H1 (cell line): ENCODE results near the gene RTN4RL2. TPM values are rescaled to one million over a fixed set of nuclear protein-coding genes. Genes with fewer than 3 reads are reported as not detected.
A peak's percentile ranks its signal among the peaks of the same experiment; 100 is the strongest.

ENCODE experiments used
- CTCF ChIA-PET: fragments of 300-600 bp; sonication (Branson Sonifier 250); formaldehyde crosslinking; loops from one replicate; lab custom pipeline; 2021; ENCODE audit not compliant: partially characterized antibody; lab: Charles Lee
- POLR2A ChIA-PET: fragments of 300-600 bp; sonication (Branson Sonifier 250); formaldehyde crosslinking; loops from one replicate; lab custom pipeline; 2021; ENCODE audit warnings: inconsistent platforms; ENCODE audit not compliant: partially characterized antibody; lab: Charles Lee
- DNase-seq, 2 experiments: peaks; one replicate each; pipeline versions ENCODE4 v3.0.0 to v3.0.0-alpha.2; 2010 to 2022; ENCODE audit warnings: low spot score in 2 of 2, low read depth in 1 of 2, mixed read lengths in 1 of 2
- FAIRE-seq: peaks from 2 replicates; lab custom pipeline; 2011; peaks lifted over from hg19 to GRCh38; lab: Jason Lieb, UNC
- H2AFZ ChIP-seq: 2 replicates; pipeline ENCODE4 v1.8.1; 2012; ENCODE audit warnings: low read length, inconsistent platforms
- H2AK5ac ChIP-seq: 2 replicates; pipeline ENCODE4 v1.6.1; 2013; ENCODE audit warnings: low read depth, low read length
- H2BK120ac ChIP-seq: replicated peaks from 2 replicates; pipeline ENCODE3; 2013; ENCODE audit warnings: low read depth, low read length, inconsistent platforms
- H2BK12ac ChIP-seq: 2 replicates; pipeline ENCODE4 v1.6.1; 2013; ENCODE audit warnings: low read depth, low read length
- H2BK15ac ChIP-seq: 2 replicates; pipeline ENCODE4 v1.6.1; 2013; ENCODE audit warnings: low read length
- H2BK20ac ChIP-seq: 2 replicates; pipeline ENCODE4 v1.6.1; 2013; ENCODE audit warnings: low read length
- H2BK5ac ChIP-seq: 2 replicates; pipeline ENCODE4 v1.6.1; 2013; ENCODE audit warnings: low read depth, low read length
- H3K14ac ChIP-seq: 2 replicates; pipeline ENCODE4 v1.6.1; 2013; ENCODE audit warnings: inconsistent platforms; ENCODE audit not compliant: insufficient read length
- H3K18ac ChIP-seq: 2 replicates; pipeline ENCODE4 v1.6.1; 2013; ENCODE audit warnings: low read length; ENCODE audit errors: extremely low read depth
- H3K23ac ChIP-seq: 2 replicates; pipeline ENCODE4 v1.6.1; 2013; ENCODE audit warnings: inconsistent platforms; ENCODE audit not compliant: insufficient read length
- H3K23me2 ChIP-seq: 2 replicates; pipeline ENCODE4 v1.6.1; 2013; ENCODE audit warnings: low read depth, low read length
- H3K27ac ChIP-seq: 2 replicates; pipeline ENCODE4 v1.6.1; 2011; ENCODE audit warnings: low read depth, low read length, inconsistent platforms
- H3K27me3 ChIP-seq, 4 experiments: replicated peaks in 1 of 4; 1 replicate in 1 of 4; 2 replicates in 3 of 4; pipeline versions ENCODE4 v1.6.1 to v1.8.1; 2011 to 2013; ENCODE audit warnings: low read length in 3 of 4, mild to moderate bottlenecking in 3 of 4, inconsistent platforms in 2 of 4, mixed read lengths in 2 of 4, moderate library complexity in 1 of 4; ENCODE audit not compliant: control insufficient read depth in 3 of 4, insufficient read depth in 3 of 4; ENCODE audit errors: extremely low read depth in 1 of 4
- H3K36me3 ChIP-seq, 4 experiments: 2 replicates each; pipeline versions ENCODE4 v1.6.1 to v1.8.1; 2011 to 2013; ENCODE audit warnings: mild to moderate bottlenecking in 4 of 4, low read length in 3 of 4, moderate library complexity in 2 of 4, control low read depth in 1 of 4, inconsistent platforms in 1 of 4; ENCODE audit not compliant: insufficient read depth in 4 of 4, control insufficient read depth in 2 of 4
- H3K4ac ChIP-seq: replicated peaks from 2 replicates; pipeline ENCODE3; 2013; ENCODE audit warnings: low read length, low read depth, mixed read lengths, inconsistent platforms; ENCODE audit not compliant: insufficient read length
- H3K4me1 ChIP-seq, 4 experiments: replicated peaks in 1 of 4; 1 replicate in 1 of 4; 2 replicates in 3 of 4; pipeline versions ENCODE4 v1.6.1 to v1.8.1; 2011 to 2013; ENCODE audit warnings: low read length in 3 of 4, inconsistent platforms in 2 of 4, mixed read lengths in 1 of 4; ENCODE audit not compliant: insufficient read depth in 4 of 4, control insufficient read depth in 3 of 4
- H3K4me2 ChIP-seq, 2 experiments: 2 replicates each; pipeline versions ENCODE4 v1.6.1 to v1.8.1; 2011 to 2013; ENCODE audit warnings: low read depth in 2 of 2, low read length in 2 of 2, control low read depth in 1 of 2, inconsistent platforms in 1 of 2, mild to moderate bottlenecking in 1 of 2; ENCODE audit not compliant: insufficient read depth in 1 of 2
- H3K4me3 ChIP-seq, 4 experiments: fragments of 200-600, 300-600 bp in 1 of 4; sonication (generic), shearing (Covaris generic), sonication (Bioruptor Twin) in 1 of 4; 2 replicates each; pipeline versions ENCODE4 v1.5.1 to v1.8.1; 2011 to 2016; ENCODE audit warnings: low read length in 4 of 4, low read depth in 3 of 4, control low read depth in 2 of 4, inconsistent platforms in 2 of 4, mild to moderate bottlenecking in 2 of 4, mixed read lengths in 1 of 4, moderate library complexity in 1 of 4; ENCODE audit not compliant: insufficient read depth in 2 of 4; ENCODE audit errors: extremely low read depth in 1 of 4
- H3K56ac ChIP-seq: replicated peaks from 2 replicates; pipeline ENCODE3; 2013; ENCODE audit warnings: low read depth, mild to moderate bottlenecking, mixed read lengths, low read length, inconsistent platforms; ENCODE audit not compliant: insufficient read length
- H3K79me1 ChIP-seq: 2 replicates; pipeline ENCODE4 v1.6.1; 2013; ENCODE audit warnings: low read depth, low read length, control low read depth
- H3K79me2 ChIP-seq, 2 experiments: 2 replicates each; pipeline versions ENCODE4 v1.6.1 to v1.8.1; 2012 to 2013; ENCODE audit warnings: low read length in 2 of 2, mild to moderate bottlenecking in 2 of 2, inconsistent platforms in 1 of 2; ENCODE audit not compliant: insufficient read depth in 2 of 2, control insufficient read depth in 1 of 2
- H3K9ac ChIP-seq, 4 experiments: replicated peaks in 1 of 4; 1 replicate in 1 of 4; 2 replicates in 3 of 4; pipeline versions ENCODE4 v1.6.1 to v1.8.1; 2011 to 2013; ENCODE audit warnings: low read depth in 3 of 4, low read length in 3 of 4, control low read depth in 2 of 4, mild to moderate bottlenecking in 2 of 4, moderate library complexity in 2 of 4, inconsistent platforms in 1 of 4; ENCODE audit errors: extremely low read depth in 1 of 4
- H3K9me3 ChIP-seq, 2 experiments: 2 replicates each; pipeline versions ENCODE4 v1.6.1 to v1.8.1; 2012 to 2013; ENCODE audit warnings: mild to moderate bottlenecking in 2 of 2, moderate library complexity in 2 of 2, control low read depth in 1 of 2, inconsistent platforms in 1 of 2, low read depth in 1 of 2, low read length in 1 of 2, mixed read lengths in 1 of 2; ENCODE audit not compliant: insufficient read depth in 2 of 2
- H4K20me1 ChIP-seq, 2 experiments: replicated peaks in 1 of 2; 2 replicates each; pipeline versions ENCODE3 to v1.8.1; 2011 to 2013; ENCODE audit warnings: inconsistent platforms in 2 of 2, low read length in 2 of 2, mild to moderate bottlenecking in 1 of 2; ENCODE audit not compliant: insufficient read depth in 2 of 2, control insufficient read depth in 1 of 2
- H4K5ac ChIP-seq: 2 replicates; pipeline ENCODE4 v1.6.1; 2013; ENCODE audit warnings: low read length, low read depth, mixed read lengths, inconsistent platforms; ENCODE audit not compliant: insufficient read length
- H4K8ac ChIP-seq: 2 replicates; pipeline ENCODE4 v1.8.0; 2013; ENCODE audit warnings: mild to moderate bottlenecking, moderate library complexity, low read length, inconsistent platforms; ENCODE audit not compliant: insufficient read depth; ENCODE audit errors: extremely low read depth
- H4K91ac ChIP-seq: replicated peaks from 2 replicates; pipeline ENCODE3; 2013; ENCODE audit warnings: low read length, mixed read lengths, inconsistent platforms; ENCODE audit not compliant: insufficient read length
- CTCF ChIP-seq, 3 experiments: IDR thresholded peaks; 1 replicate in 2 of 3; 2 replicates in 1 of 3; pipeline versions ENCODE4 v1.5.1 to v1.6.1; 2011; ENCODE audit warnings: low read length in 3 of 3, mild to moderate bottlenecking in 3 of 3, inconsistent platforms in 2 of 3, low read depth in 1 of 3, moderate library complexity in 1 of 3; ENCODE audit not compliant: insufficient read depth in 1 of 3; ENCODE audit errors: control extremely low read depth in 1 of 3
- GTF2F1 ChIP-seq: IDR thresholded peaks from 2 replicates; pipeline ENCODE4 v1.6.1; 2012; ENCODE audit warnings: low read depth, low read length, improper control_type of control experiment, borderline replicate concordance
- KDM1A ChIP-seq: fragments of 200-600, 300-600 bp; sonication (generic); IDR thresholded peaks from 2 replicates; pipeline ENCODE4 v1.7.1; 2016; ENCODE audit warnings: mild to moderate bottlenecking, low read length, borderline replicate concordance
- POU5F1 ChIP-seq: IDR thresholded peaks from 2 replicates; pipeline ENCODE4 v1.6.1; 2011; ENCODE audit warnings: low read depth, mild to moderate bottlenecking, low read length, moderate library complexity
- RNF2 ChIP-seq: fragments of 200-900, 300-1000 bp; sonication (generic); IDR thresholded peaks from 2 replicates; pipeline ENCODE4 v1.7.1; 2016; ENCODE audit warnings: borderline replicate concordance, low read depth, mild to moderate bottlenecking, antibody characterized with exemption, low read length; ENCODE audit not compliant: poor library complexity, severe bottlenecking; ENCODE audit errors: missing control alignments
- SIN3A ChIP-seq, 2 experiments: IDR thresholded peaks in 1 of 2; conservative IDR thresholded peaks in 1 of 2; 2 replicates each; pipeline ENCODE4 v1.6.1; 2011 to 2012; ENCODE audit warnings: low read length in 2 of 2, improper control_type of control experiment in 1 of 2, low read depth in 1 of 2, mild to moderate bottlenecking in 1 of 2
- SP2 ChIP-seq: IDR thresholded peaks from 2 replicates; pipeline ENCODE4 v1.6.1; 2012; ENCODE audit warnings: mild to moderate bottlenecking, low read length, inconsistent platforms
- WGBS, 2 experiments: shearing (Covaris generic) in 1 of 2; methylation state at CpG; one replicate each; pipeline versions ENCODE4 v1.1.6 to v1.1.7; 2013 to 2015; ENCODE audit warnings: low lambda C conversion rate in 2 of 2, mixed read lengths in 2 of 2, inconsistent platforms in 1 of 2, low coverage in 1 of 2, missing lambda C conversion rate in 1 of 2; ENCODE audit not compliant: insufficient replicate concordance in 2 of 2, insufficient coverage in 1 of 2, insufficient read length in 1 of 2; ENCODE audit errors: extremely low coverage in 1 of 2, missing lambda C conversion rate in 1 of 2; 5-methylcytosine and 5-hydroxymethylcytosine counted together
- polyA plus RNA-seq, 7 experiments: library from polyadenylated mRNA; depleted of rRNA in 3 of 7; stranded (reverse) in 5 of 7; unstranded in 2 of 7; fragments of >200 nt in 5 of 7; fragments of 200-250 nt in 2 of 7; gene quantifications; 1 replicate in 5 of 7; 2 replicates in 1 of 7; 4 replicates in 1 of 7; pipeline versions ENCODE4 v1.2.1 to v1.2.3, GENCODE V29; 2011 to 2013; ENCODE audit warnings: missing spikeins in 2 of 7, mixed read lengths in 2 of 7
- total RNA-seq: library from RNA; stranded (reverse); fragmentation: NEBNext Ultra II Directional; extraction: Animal tissue kit (Norgen Biotek cat#: 25700); gene quantifications from 2 replicates; pipeline ENCODE4 v1.2.1, GENCODE V29; 2021

The RTN4RL2 gene
- total and polyA plus RNA-seq, 2 of the 8 experiments (the other 6 are each of a cell fraction or from before 2014, with no cell fraction given): 11.4 to 23.7 TPM

GRCh38 chr11:57480409-57481137, 20.2 kb downstream of the RTN4RL2 start:
- H3K9me3 ChIP-seq: no peaks in the 10 kb centered on the region
- POLR2A ChIA-PET: interaction anchor here (0.6 to 11.2 kb wide), 6 partner anchors 13 to 134 kb away, joined by 3 to 141 read pairs (median 21); partner anchors contain the start of genes RTN4RL2 and SLC43A1
- H3K18ac ChIP-seq: no peak overlapping the region
- TF ChIP-seq CTCF (IDR thresholded peaks at IDR 0.05; ENCODE audit: control extremely low read depth in 1 of 3, insufficient read depth in 1 of 3, low read depth in 1 of 3, low read length in 3 of 3) (peak; percentile 86 to 92 (median 90)), SIN3A (conservative IDR thresholded peaks at IDR 0.05 in 1 of 2, IDR thresholded peaks at IDR 0.05 in 1 of 2; ENCODE audit: low read depth in 1 of 2, low read length in 2 of 2) (0 out of 4 replicates have a peak, but pooled peaks of 1 of the 2 experiments have one; percentile 19), GTF2F1 (peak; percentile 23; the same call in 1 of the 2 replicates), RNF2 (no peak), POU5F1 (no peak), KDM1A (peak; percentile 90), SP2 (no peak)

More at GRCh38 chr11:57480409-57481137, 20.2 kb downstream of the RTN4RL2 start:
- no peak overlapping the region for H2BK15ac ChIP-seq
- no peak overlapping the region for H3K9ac ChIP-seq
- H3K4ac ChIP-seq: no peak overlapping the region
- no peak overlapping the region for H2AK5ac ChIP-seq
- H3K4me1 ChIP-seq: peaks cover 7 to 32% (median 9%) of the 10 kb centered on the region in 4 experiments
- DNase-seq (peak in 1 of 2 experiments; percentile 97), FAIRE-seq (peak; percentile 84)
- peaks cover 0 to 35% (median 26%) of the 10 kb centered on the region in 4 experiments; a peak in 6 of 7 replicates for H3K27me3 ChIP-seq
- peaks cover 0 to 8% (median 0%) of the 10 kb centered on the region in 4 experiments; a peak in 2 of 8 replicates for H3K36me3 ChIP-seq
- no peak overlapping the region for H3K4me3 ChIP-seq
- CTCF ChIA-PET: interaction anchor here (0.8 to 33.7 kb wide), 8 partner anchors 7 to 88 kb away, joined by 3 to 1146 read pairs (median 28); partner anchors contain the start of genes RTN4RL2, SLC43A1, SMTNL1 and TIMM10
- H3K79me2 ChIP-seq: no peaks in the 10 kb centered on the region
- H2AFZ ChIP-seq: no peak overlapping the region
- 39% methylated on average over 9 of the region's 9 CpGs; no CpG with 5 or more reads in 1 of the 2 experiments for WGBS, 2 experiments
- H2BK5ac ChIP-seq: no peak overlapping the region
- no peak overlapping the region for H3K56ac ChIP-seq
- no peak overlapping the region for H3K14ac ChIP-seq
- H4K20me1 ChIP-seq: peaks cover 0 to 1% of the 10 kb centered on the region in 2 experiments
- H2BK12ac ChIP-seq: no peak overlapping the region
- no peak overlapping the region for H4K5ac ChIP-seq
- H3K27ac ChIP-seq: no peak overlapping the region
- no peak overlapping the region for H2BK20ac ChIP-seq
- H3K4me2 ChIP-seq: no peak overlapping the region
- no peak overlapping the region for H4K91ac ChIP-seq
- H3K79me1 ChIP-seq: no peaks in the 10 kb centered on the region
- no peak overlapping the region for H4K8ac ChIP-seq
- no peak overlapping the region for H2BK120ac ChIP-seq
- peaks cover 19% of the 10 kb centered on the region; the same call in 1 of the 2 replicates for H3K23me2 ChIP-seq
- H3K23ac ChIP-seq: no peak overlapping the region
